ENCODE results near the gene PPARG. TPM values are rescaled to one million over a fixed set of nuclear protein-coding genes. Genes with fewer than 3 reads are reported as not detected.

The PPARG gene
- total and polyA plus RNA-seq, 8 donors = 0.88 to 6.2 (median 2.2) TPM

GRCh38 chr3:12424635-12425319, 135.9 kb downstream of the PPARG start:
- no peak for FAIRE-seq
- Histone ChIP-seq H3K9me3 (no peaks in the 10 kb centered on the region), H3K27me3 (no peaks in the 10 kb centered on the region), H3K4me3 (no peak overlapping the region), H3K27ac (no peak overlapping the region), H3K36me3 (no peaks in the 10 kb centered on the region), H3K4me1 (no peaks in the 10 kb centered on the region)
- intact Hi-C loops (cut with DNase I) = no loop called here
- ATAC-seq = no peak
- WGBS, 2 donors = 61 to 62% methylated on average over 12 of the region's 12 CpGs
- DNase-seq = no peak
- no peak for TF ChIP-seq CTCF (IDR thresholded peaks at IDR 0.05)

GRCh38 chr3:12425850-12426579, 137.1 kb downstream of the PPARG start:
- ATAC-seq = no peak
- WGBS, 2 donors = 75 to 77% methylated on average over 11 of the region's 11 CpGs

GRCh38 chr3:12427551-12427950, 138.7 kb downstream of the PPARG start:
- FAIRE-seq = no peak

More at GRCh38 chr3:12425850-12426579, 137.1 kb downstream of the PPARG start:
- Histone ChIP-seq H3K9me3 (no peaks in the 10 kb centered on the region), H3K4me3 (no peak overlapping the region), H3K36me3 (no peaks in the 10 kb centered on the region), H3K27me3 (no peaks in the 10 kb centered on the region), H3K4me1 (no peaks in the 10 kb centered on the region), H3K27ac (no peak overlapping the region)
- FAIRE-seq (no peak), DNase-seq (no peak)
- TF ChIP-seq CTCF (IDR thresholded peaks at IDR 0.05) = no peak
- intact Hi-C loops (cut with DNase I) = no loop called here

GRCh38 chr3:12428126-12428525, 139.3 kb downstream of the PPARG start:
- WGBS, 2 donors = 57 to 63% methylated on average over 5 of the region's 5 CpGs
- Histone ChIP-seq H3K9me3 (no peaks in the 10 kb centered on the region), H3K4me3 (no peak overlapping the region), H3K4me1 (no peaks in the 10 kb centered on the region), H3K36me3 (no peaks in the 10 kb centered on the region), H3K27ac (no peak overlapping the region), H3K27me3 (no peaks in the 10 kb centered on the region)
- ATAC-seq = no peak
- intact Hi-C loops (cut with DNase I) = no loop called here
- FAIRE-seq = no peak
- TF ChIP-seq CTCF (IDR thresholded peaks at IDR 0.05) = no peak
- DNase-seq = no peak

More at GRCh38 chr3:12427551-12427950, 138.7 kb downstream of the PPARG start:
- TF ChIP-seq CTCF (IDR thresholded peaks at IDR 0.05) = no peak
- 66 to 71% methylated on average over 4 of the region's 4 CpGs for WGBS, 2 donors
- intact Hi-C loops (cut with DNase I) = no loop called here
- Histone ChIP-seq H3K4me1 (no peaks in the 10 kb centered on the region), H3K4me3 (no peak overlapping the region), H3K36me3 (no peaks in the 10 kb centered on the region), H3K9me3 (no peaks in the 10 kb centered on the region), H3K27me3 (no peaks in the 10 kb centered on the region), H3K27ac (no peak overlapping the region)
- no peak for ATAC-seq
- DNase-seq = no peak

GRCh38 chr3:12430086-12430485, 141.2 kb downstream of the PPARG start:
- H3K27me3 ChIP-seq = no peaks in the 10 kb centered on the region
- no peaks in the 10 kb centered on the region for H3K36me3 ChIP-seq
- FAIRE-seq (no peak), ATAC-seq (no peak), DNase-seq (no peak)
- H3K4me3 ChIP-seq = no peak overlapping the region
- H3K9me3 ChIP-seq = no peaks in the 10 kb centered on the region
- no peak overlapping the region for H3K27ac ChIP-seq
- H3K4me1 ChIP-seq = no peaks in the 10 kb centered on the region
- no peak for TF ChIP-seq CTCF (IDR thresholded peaks at IDR 0.05)
- intact Hi-C loops (cut with DNase I) = no loop called here
- WGBS, 2 donors = 45 to 57% methylated on average over 5 of the region's 5 CpGs

All from pancreas (tissue), 10 donors.